ENCODE data around the gene SLC9A3. TPM values are rescaled to one million over a fixed set of nuclear protein-coding genes. Genes with fewer than 3 reads are reported as not detected.
"Not testable (repeated sequence)": the region's sequence is repeated elsewhere in the genome, so short reads cannot be mapped to it uniquely, and the experiment has no call there.

SLC9A3 gene
- total and polyA plus RNA-seq, 2 experiments from 2014 or later: 1.2 to 1.7 TPM

GRCh38 chr5:488744-489688 is 35.2 kb downstream of the SLC9A3 start:
- H3K36me3 ChIP-seq (ENCODE audit: low read depth): no peaks in the 10 kb centered on the region

GRCh38 chr5:488241-488640 is 36.0 kb downstream of the SLC9A3 start:
- Histone ChIP-seq H3K4me2 (ENCODE audit: unreplicated experiment) (no peak overlapping the region), H3K9me2 (ENCODE audit: insufficient read depth) (no peaks in the 10 kb centered on the region), H3K79me2 (ENCODE audit: insufficient read depth) (no peaks in the 10 kb centered on the region), H3K9me3 (ENCODE audit: low read depth) (no peaks in the 10 kb centered on the region), H3K4me1 (ENCODE audit: insufficient read depth) (no peaks in the 10 kb centered on the region; the same call in 1 of the 2 replicates), H3K27ac (no peak overlapping the region), H3F3A (ENCODE audit: insufficient read depth) (no peaks in the 10 kb centered on the region), H3K27me3 (replicated peaks; ENCODE audit: insufficient read depth) (peaks cover 8% of the 10 kb centered on the region; the same call in 1 of the 2 replicates), H2AFZ (no peak overlapping the region), H3K36me3 (ENCODE audit: low read depth) (no peaks in the 10 kb centered on the region), H3K9ac (no peak overlapping the region), H4K20me1 (ENCODE audit: insufficient read depth) (no peaks in the 10 kb centered on the region), H3K4me3 (no peak overlapping the region)
- WGBS, 2 experiments (ENCODE audit: low coverage in 1 of 2, low lambda C conversion rate in 2 of 2, missing lambda C conversion rate in 2 of 2): 78 to 80% methylated on average over 24 to 33 of the region's 33 CpGs
- no peak for DNase-seq
- TF ChIP-seq EZH2phosphoT487 (IDR thresholded peaks at IDR 0.05; ENCODE audit: insufficient read depth, low read depth) (no peak), EZH2 (IDR thresholded peaks at IDR 0.05; ENCODE audit: insufficient read depth, poor library complexity, severe bottlenecking) (no peak)
- in situ Hi-C loops (cut with MboI): no loop called here

More at GRCh38 chr5:488744-489688, 35.2 kb downstream of the SLC9A3 start:
- Histone ChIP-seq H3K27ac (no peak overlapping the region), H3K9ac (no peak overlapping the region), H3K79me2 (ENCODE audit: insufficient read depth) (no peaks in the 10 kb centered on the region), H3F3A (ENCODE audit: insufficient read depth) (no peaks in the 10 kb centered on the region), H3K4me2 (ENCODE audit: unreplicated experiment) (no peak overlapping the region), H4K20me1 (ENCODE audit: insufficient read depth) (no peaks in the 10 kb centered on the region), H3K27me3 (replicated peaks; ENCODE audit: insufficient read depth) (peaks cover 14% of the 10 kb centered on the region; the same call in 1 of the 2 replicates), H3K9me2 (ENCODE audit: insufficient read depth) (no peaks in the 10 kb centered on the region), H3K4me3 (no peak overlapping the region), H2AFZ (no peak overlapping the region), H3K9me3 (ENCODE audit: low read depth) (no peaks in the 10 kb centered on the region), H3K4me1 (ENCODE audit: insufficient read depth) (no peaks in the 10 kb centered on the region; the same call in 1 of the 2 replicates)
- DNase-seq: no peak
- WGBS, 2 experiments (ENCODE audit: low coverage in 1 of 2, low lambda C conversion rate in 2 of 2, missing lambda C conversion rate in 2 of 2): 35 to 48% methylated on average over 26 to 31 of the region's 40 CpGs
- TF ChIP-seq EZH2phosphoT487 (IDR thresholded peaks at IDR 0.05; ENCODE audit: insufficient read depth, low read depth) (no peak), EZH2 (IDR thresholded peaks at IDR 0.05; ENCODE audit: insufficient read depth, poor library complexity, severe bottlenecking) (no peak)
- in situ Hi-C loops (cut with MboI): no loop called here

- H3K9ac ChIP-seq; H3K27ac ChIP-seq; H4K20me1 ChIP-seq (ENCODE audit: insufficient read depth); H3K27me3 ChIP-seq (replicated peaks; ENCODE audit: insufficient read depth); H3K79me2 ChIP-seq (ENCODE audit: insufficient read depth); H3K9me2 ChIP-seq (ENCODE audit: insufficient read depth); H2AFZ ChIP-seq; H3K9me3 ChIP-seq (ENCODE audit: low read depth); H3K36me3 ChIP-seq (ENCODE audit: low read depth); in situ Hi-C loops (cut with MboI); DNase-seq; H3K4me1 ChIP-seq (ENCODE audit: insufficient read depth); H3F3A ChIP-seq (ENCODE audit: insufficient read depth); H3K4me3 ChIP-seq; H3K4me2 ChIP-seq (ENCODE audit: unreplicated experiment): not testable (repeated sequence)
- 96 to 98% methylated on average over 17 to 18 of the region's 22 CpGs for WGBS, 2 experiments (ENCODE audit: low coverage in 1 of 2, low lambda C conversion rate in 2 of 2, missing lambda C conversion rate in 2 of 2)
These were observed 37.7 kb downstream of the SLC9A3 start for GRCh38 chr5:486597-486996.

- no peaks in the 10 kb centered on the region for H3K9me2 ChIP-seq (ENCODE audit: insufficient read depth)
- no peaks in the 10 kb centered on the region; the same call in 1 of the 2 replicates for H3K27me3 ChIP-seq (replicated peaks; ENCODE audit: insufficient read depth)
- H3K36me3 ChIP-seq (ENCODE audit: low read depth): no peaks in the 10 kb centered on the region
- H2AFZ ChIP-seq: no peak overlapping the region
- WGBS, 2 experiments (ENCODE audit: low coverage in 1 of 2, low lambda C conversion rate in 2 of 2, missing lambda C conversion rate in 2 of 2): 20 to 31% methylated on average over 17 to 23 of the region's 23 CpGs
- H3K79me2 ChIP-seq (ENCODE audit: insufficient read depth): no peaks in the 10 kb centered on the region
- H3K9me3 ChIP-seq (ENCODE audit: low read depth): no peaks in the 10 kb centered on the region
- H3K27ac ChIP-seq: no peak overlapping the region
- H3F3A ChIP-seq (ENCODE audit: insufficient read depth): no peaks in the 10 kb centered on the region
- H3K9ac ChIP-seq: no peak overlapping the region
- H3K4me2 ChIP-seq (ENCODE audit: unreplicated experiment): no peak overlapping the region
- H3K4me1 ChIP-seq (ENCODE audit: insufficient read depth): no peaks in the 10 kb centered on the region
- H4K20me1 ChIP-seq (ENCODE audit: insufficient read depth): no peaks in the 10 kb centered on the region
- H3K4me3 ChIP-seq: no peak overlapping the region
- TF ChIP-seq EZH2phosphoT487 (IDR thresholded peaks at IDR 0.05; ENCODE audit: insufficient read depth, low read depth) (no peak), EZH2 (IDR thresholded peaks at IDR 0.05; ENCODE audit: insufficient read depth, poor library complexity, severe bottlenecking) (no peak)
- peak; percentile 28 for DNase-seq
- in situ Hi-C loops (cut with MboI): no loop called here
These were observed 38.2 kb downstream of the SLC9A3 start for GRCh38 chr5:485946-486491.

All from GM23248 (cell line).